ENCODE data around the gene TBC1D22A.

TBC1D22A gene

DNA sequence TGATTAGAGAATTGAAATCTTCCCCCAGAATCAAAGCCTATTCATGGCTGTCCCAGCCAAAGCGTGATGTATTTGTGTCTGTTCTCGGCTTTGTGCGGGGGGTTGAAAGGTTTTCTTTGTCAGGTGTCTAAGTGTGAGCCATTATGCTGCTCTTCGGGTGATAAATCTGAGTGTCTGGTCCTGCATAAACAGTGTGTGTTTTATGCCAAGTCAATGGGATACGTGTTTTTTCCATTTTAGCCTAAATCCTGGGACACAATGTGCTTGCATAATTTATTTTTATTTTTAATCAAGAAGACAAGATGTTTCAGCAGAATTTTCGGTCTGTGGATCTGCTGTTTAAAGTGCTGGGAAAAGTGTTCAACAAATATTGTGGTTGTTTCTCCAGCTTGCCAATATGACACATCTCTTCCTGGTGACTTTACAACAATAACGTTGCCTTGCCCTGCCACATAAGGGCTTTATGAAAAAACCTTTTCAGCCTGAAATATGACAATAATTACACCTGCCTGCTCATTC, 267.8 kb downstream of the TBC1D22A start:
- no peak for DNase-seq (ENCODE audit: low read depth)
- no peak overlapping the region for H3K4me3 ChIP-seq (ENCODE audit: low read length)
- TF ChIP-seq, protein P1, sequence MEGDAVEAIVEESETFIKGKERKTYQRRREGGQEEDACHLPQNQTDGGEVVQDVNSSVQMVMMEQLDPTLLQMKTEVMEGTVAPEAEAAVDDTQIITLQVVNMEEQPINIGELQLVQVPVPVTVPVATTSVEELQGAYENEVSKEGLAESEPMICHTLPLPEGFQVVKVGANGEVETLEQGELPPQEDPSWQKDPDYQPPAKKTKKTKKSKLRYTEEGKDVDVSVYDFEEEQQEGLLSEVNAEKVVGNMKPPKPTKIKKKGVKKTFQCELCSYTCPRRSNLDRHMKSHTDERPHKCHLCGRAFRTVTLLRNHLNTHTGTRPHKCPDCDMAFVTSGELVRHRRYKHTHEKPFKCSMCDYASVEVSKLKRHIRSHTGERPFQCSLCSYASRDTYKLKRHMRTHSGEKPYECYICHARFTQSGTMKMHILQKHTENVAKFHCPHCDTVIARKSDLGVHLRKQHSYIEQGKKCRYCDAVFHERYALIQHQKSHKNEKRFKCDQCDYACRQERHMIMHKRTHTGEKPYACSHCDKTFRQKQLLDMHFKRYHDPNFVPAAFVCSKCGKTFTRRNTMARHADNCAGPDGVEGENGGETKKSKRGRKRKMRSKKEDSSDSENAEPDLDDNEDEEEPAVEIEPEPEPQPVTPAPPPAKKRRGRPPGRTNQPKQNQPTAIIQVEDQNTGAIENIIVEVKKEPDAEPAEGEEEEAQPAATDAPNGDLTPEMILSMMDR (IDR thresholded peaks at IDR 0.05; ENCODE audit: insufficient read depth, low read depth, low read length, missing control alignments): no peak

DNA sequence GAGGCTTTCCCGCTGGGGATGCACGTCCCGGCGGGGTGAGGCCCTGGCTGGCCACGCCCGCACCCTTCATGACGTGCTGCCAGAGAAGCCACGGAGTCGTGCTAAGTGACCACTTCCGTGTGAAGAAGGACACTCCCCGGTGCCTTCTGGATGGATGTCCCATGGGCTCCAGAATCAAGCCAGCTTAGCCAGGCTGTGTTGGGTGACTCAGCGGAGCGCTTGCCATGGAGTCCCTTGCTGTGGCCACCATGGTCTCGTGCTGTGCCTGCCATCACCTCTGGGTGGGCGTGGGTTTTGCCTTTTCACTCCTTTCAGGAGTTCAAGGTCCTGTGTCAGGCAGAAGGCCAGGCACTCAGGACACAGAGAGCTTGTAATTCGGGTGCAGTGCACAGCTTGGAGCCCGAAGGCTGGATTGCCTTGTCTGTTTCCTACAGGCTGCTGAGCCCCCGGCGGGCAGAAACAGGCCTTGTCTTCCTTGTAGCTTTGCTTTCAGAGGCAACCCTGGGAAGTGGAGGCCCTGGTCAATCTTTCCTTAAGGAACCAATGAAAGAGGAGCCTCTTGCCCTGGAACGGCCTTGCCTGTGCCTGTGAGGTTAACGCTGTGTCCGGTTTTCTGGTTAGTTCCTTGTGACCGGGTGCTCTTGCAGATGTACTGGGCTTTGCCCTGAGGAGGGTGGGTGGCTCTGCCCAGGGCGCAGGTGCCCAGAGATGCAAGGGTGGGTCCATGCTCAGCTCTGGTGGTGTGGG, 268.6 kb downstream of the TBC1D22A start:
- no peak for DNase-seq (ENCODE audit: low read depth)
- TF ChIP-seq, protein P1 (IDR thresholded peaks at IDR 0.05; ENCODE audit: insufficient read depth, low read depth, low read length, missing control alignments): no peak
- no peak overlapping the region for H3K4me3 ChIP-seq (ENCODE audit: low read length)

DNA sequence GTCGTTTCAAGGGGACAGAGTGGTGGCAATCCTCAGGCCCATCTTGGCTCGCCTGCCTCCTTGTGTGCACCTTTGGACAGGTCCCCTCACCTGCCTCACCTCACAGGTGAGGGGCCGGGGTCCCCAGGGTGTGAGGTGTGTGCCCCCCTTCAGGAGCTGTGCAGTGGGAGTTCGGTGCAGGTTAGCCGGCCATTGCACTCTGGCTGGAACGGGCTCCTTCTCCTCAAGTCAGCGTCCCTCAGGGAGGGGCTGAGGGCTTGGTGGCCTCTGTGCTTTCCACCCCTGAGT, 269.1 kb downstream of the TBC1D22A start:
- H3K4me3 ChIP-seq (ENCODE audit: low read length): no peak overlapping the region
- no peak for DNase-seq (ENCODE audit: low read depth)
- TF ChIP-seq, protein P1 (IDR thresholded peaks at IDR 0.05; ENCODE audit: insufficient read depth, low read depth, low read length, missing control alignments): no peak

DNA sequence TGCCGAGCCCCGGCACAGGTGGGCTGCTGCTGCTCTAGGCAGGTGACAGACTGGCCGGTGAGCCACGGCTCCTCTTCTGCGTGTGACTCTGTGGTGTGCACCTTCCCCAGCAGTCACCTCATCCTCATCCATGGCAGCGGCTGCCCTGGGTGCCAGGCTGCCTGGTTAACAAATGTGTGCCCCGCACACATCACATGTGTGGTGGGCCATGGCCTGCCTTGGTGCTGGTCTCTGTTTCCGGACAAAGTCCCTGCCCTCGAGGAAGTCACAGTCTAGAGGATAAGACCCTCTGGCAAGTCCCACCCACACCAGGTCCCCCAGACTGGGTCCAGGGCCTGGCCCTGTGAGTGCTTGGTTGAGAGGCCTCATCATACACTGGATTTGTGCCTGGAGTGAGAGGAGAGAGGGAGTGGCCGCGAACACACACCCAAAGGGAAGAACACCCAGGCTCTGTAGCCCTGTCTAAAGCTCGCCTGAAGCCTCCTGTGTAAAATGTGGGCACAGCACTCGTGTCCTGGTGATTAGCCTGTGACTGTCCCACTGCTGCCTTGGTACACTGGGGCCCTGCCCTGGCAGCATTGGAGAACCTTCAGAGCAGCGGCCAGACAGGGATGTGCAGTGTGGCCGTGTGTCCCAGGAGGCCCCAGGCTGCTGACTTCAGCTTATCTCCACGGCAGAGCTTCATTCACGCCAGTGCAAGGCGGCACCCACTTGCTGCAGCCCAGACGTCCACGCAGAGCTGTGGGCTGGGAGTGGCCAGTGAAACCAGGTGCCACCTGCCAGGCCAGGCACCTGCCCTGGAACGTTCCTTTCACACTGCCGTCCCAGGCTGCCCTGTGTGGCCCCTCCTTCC, 269.9 kb downstream of the TBC1D22A start:
- H3K4me3 ChIP-seq (ENCODE audit: low read length): no peak overlapping the region

DNA sequence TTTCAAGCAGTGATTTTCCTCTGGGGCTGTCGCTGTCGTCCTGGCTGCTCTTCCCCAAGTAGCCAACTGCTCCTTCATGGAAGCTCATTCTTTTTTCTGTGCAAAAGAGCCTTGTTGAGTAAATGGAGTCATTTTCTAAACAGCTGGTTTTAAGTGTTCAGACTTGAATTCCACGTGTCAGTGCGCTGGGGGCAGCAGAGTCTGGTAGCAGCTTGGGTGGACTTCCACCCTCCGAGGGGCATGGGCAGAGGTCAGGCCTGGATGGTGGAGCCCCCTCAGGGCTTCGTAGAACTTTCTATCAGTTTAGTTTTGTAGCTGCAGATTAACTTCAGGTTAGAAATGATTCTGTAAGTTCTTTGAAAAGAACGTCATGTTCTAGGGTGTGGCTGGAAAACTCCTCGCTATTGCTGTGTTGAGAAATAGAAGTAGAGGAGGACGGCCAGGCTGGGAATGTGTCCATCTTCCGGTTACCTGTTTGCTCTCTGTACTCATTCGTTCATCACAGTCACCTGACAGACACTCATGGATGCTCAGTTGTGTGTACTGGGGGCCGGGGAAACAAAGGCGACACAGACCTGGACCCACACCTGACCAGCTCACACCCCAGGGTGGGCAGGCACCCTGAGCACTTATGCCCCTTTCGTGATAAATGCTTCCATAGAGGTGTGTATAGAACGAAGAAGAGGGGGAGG, 270.7 kb downstream of the TBC1D22A start:
- no peak overlapping the region for H3K4me3 ChIP-seq (ENCODE audit: low read length)
- peak; percentile 52 for DNase-seq (ENCODE audit: low read depth)
- TF ChIP-seq, protein P1 (IDR thresholded peaks at IDR 0.05; ENCODE audit: insufficient read depth, low read depth, low read length, missing control alignments): no peak

More for the DNA sequence above, 269.9 kb downstream of the TBC1D22A start:
- TF ChIP-seq, protein P1 (IDR thresholded peaks at IDR 0.05; ENCODE audit: insufficient read depth, low read depth, low read length, missing control alignments): no peak
- peak; percentile 37 for DNase-seq (ENCODE audit: low read depth)

DNA sequence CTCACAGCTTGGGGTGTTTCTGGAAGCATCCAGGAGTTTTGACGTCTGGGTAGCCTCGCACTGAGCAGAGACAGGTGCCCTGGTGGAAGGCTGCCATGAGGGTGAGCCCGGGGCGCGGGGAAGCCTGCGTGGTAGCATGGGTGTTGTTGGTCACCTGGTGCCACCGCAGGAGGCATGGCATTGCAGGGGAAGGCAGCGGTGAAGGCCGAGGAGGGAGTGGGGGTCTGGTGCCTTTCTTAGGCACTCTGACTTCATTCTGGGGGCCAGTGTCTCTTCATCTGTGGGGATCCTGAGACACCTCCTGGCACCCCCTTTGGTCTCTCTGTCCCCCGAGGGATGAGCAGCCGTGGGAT, 271.2 kb downstream of the TBC1D22A start:
- TF ChIP-seq, protein P1 (IDR thresholded peaks at IDR 0.05; ENCODE audit: insufficient read depth, low read depth, low read length, missing control alignments): no peak
- no peak for DNase-seq (ENCODE audit: low read depth)

More for the DNA sequence above, 271.2 kb downstream of the TBC1D22A start:
- H3K4me3 ChIP-seq (ENCODE audit: low read length): no peak overlapping the region

All from epithelial cell of esophagus (primary cell).